ENCODE data around the gene CCDC197. TPM values are rescaled to one million over a fixed set of nuclear protein-coding genes. Genes with fewer than 3 reads are reported as not detected.

CCDC197 gene
- total RNA-seq, 4 donors from 2014 or later: not detected

DNA sequence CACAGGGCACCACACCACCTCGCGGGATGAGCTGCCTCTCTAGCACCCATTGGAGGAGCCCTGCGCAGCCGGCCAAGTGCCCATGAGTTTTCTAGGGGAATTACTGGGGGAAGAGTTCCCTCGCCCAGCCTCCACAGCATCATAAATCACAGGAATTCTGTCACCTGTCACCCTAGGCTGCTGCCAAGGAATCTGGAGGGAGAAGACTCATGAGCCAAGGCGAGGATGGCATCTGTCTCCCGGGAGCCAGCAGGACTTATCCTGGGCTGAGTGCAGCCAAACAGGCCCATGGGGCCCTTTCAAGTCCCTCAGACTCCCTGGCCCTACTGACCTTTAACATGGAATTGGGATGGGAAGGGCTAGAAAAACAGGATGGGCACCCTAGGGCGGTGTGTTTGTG is 21.2 kb downstream of the CCDC197 start:
- DNase-seq: no peak
- H3K36me3 ChIP-seq: no peaks in the 10 kb centered on the region
- H3K9me3 ChIP-seq: no peaks in the 10 kb centered on the region
- intact Hi-C loops (cut with DNase I; ENCODE audit: low total_unique reads): no loop called here
- H3K4me1 ChIP-seq: no peaks in the 10 kb centered on the region
- H3K27me3 ChIP-seq: no peaks in the 10 kb centered on the region
- no peak for TF ChIP-seq POLR2A (IDR thresholded peaks at IDR 0.05)
- TF ChIP-seq, protein P1, sequence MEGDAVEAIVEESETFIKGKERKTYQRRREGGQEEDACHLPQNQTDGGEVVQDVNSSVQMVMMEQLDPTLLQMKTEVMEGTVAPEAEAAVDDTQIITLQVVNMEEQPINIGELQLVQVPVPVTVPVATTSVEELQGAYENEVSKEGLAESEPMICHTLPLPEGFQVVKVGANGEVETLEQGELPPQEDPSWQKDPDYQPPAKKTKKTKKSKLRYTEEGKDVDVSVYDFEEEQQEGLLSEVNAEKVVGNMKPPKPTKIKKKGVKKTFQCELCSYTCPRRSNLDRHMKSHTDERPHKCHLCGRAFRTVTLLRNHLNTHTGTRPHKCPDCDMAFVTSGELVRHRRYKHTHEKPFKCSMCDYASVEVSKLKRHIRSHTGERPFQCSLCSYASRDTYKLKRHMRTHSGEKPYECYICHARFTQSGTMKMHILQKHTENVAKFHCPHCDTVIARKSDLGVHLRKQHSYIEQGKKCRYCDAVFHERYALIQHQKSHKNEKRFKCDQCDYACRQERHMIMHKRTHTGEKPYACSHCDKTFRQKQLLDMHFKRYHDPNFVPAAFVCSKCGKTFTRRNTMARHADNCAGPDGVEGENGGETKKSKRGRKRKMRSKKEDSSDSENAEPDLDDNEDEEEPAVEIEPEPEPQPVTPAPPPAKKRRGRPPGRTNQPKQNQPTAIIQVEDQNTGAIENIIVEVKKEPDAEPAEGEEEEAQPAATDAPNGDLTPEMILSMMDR (IDR thresholded peaks at IDR 0.05): no peak
- H3K27ac ChIP-seq: no peak overlapping the region
- no peak overlapping the region for H3K4me3 ChIP-seq

DNA sequence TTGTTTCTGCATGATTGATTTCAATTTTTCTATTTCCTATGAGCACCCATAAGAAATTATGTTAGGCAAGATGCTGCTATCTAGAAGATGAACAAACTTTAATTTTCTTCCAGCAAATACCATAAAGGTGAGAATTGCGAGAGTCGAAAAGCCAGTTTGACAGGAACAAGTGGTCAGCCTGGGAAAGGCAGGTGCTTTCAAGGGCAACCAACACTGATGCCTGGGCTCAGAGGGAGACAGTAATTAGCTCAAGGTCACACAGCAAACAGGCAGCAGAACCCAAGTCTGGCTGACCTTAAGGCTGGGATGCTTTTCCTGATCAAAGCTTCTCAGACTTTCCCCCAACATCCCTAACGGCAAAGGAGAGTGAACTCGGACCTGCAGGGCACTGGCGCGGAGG is 22.2 kb downstream of the CCDC197 start:
- TF ChIP-seq, protein P1 (IDR thresholded peaks at IDR 0.05): no peak
- H3K27ac ChIP-seq: no peak overlapping the region
- no peak for DNase-seq
- no peaks in the 10 kb centered on the region for H3K27me3 ChIP-seq
- H3K4me1 ChIP-seq: no peaks in the 10 kb centered on the region
- H3K36me3 ChIP-seq: no peaks in the 10 kb centered on the region
- no peak overlapping the region for H3K4me3 ChIP-seq
- H3K9me3 ChIP-seq: no peaks in the 10 kb centered on the region
- intact Hi-C loops (cut with DNase I; ENCODE audit: low total_unique reads): no loop called here

DNA sequence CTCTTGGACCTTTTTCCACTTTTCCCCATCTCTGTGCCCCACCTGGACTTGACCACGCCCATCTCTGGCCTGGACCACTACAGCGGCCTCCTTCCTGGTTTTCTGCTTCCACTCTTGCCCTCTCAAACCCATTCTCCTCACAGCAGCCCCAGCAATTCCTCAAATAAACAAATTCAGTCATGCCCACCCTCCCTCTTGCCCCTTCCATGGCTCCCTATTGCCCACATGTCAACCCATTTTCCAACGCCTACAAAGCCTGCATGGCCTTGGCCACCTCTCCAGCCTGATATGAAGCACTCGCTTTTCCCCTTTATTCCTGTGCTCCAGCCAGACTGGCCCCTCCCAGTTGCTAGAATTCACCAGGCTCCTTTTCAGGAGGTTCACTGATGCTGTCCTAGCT is 23.2 kb downstream of the CCDC197 start:
- no peaks in the 10 kb centered on the region for H3K36me3 ChIP-seq
- no peaks in the 10 kb centered on the region for H3K27me3 ChIP-seq
- H3K4me3 ChIP-seq: no peak overlapping the region
- H3K27ac ChIP-seq: no peak overlapping the region
- H3K4me1 ChIP-seq: no peaks in the 10 kb centered on the region
- intact Hi-C loops (cut with DNase I; ENCODE audit: low total_unique reads): no loop called here
- TF ChIP-seq, protein P1 (IDR thresholded peaks at IDR 0.05): no peak
- TF ChIP-seq POLR2A (IDR thresholded peaks at IDR 0.05): no peak
- no peaks in the 10 kb centered on the region for H3K9me3 ChIP-seq
- DNase-seq: no peak

DNA sequence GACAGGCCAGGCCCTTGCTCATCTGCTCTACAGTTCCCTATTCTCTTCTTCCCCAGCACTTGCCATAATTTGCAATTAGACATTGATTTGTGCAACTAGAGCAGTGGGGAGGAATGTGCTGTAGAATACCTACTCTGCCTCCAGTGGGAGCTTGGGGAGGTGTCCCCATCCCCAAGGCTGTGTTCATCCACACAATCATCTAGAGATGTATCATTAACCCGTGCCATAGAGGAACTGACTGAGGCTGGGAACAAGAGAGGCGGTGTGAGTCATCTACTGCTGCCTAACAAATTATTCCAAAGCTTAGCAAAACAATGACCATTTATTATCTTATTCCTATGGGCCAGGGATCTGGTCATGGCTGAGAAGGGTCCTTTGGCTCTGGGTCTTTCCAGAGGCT is 23.9 kb downstream of the CCDC197 start:
- no peak for TF ChIP-seq POLR2A (IDR thresholded peaks at IDR 0.05)
- TF ChIP-seq, protein P1 (IDR thresholded peaks at IDR 0.05): no peak
- Histone ChIP-seq H3K27me3 (no peaks in the 10 kb centered on the region), H3K4me1 (no peaks in the 10 kb centered on the region), H3K4me3 (no peak overlapping the region), H3K9me3 (no peaks in the 10 kb centered on the region), H3K27ac (no peak overlapping the region), H3K36me3 (no peaks in the 10 kb centered on the region)
- intact Hi-C loops (cut with DNase I; ENCODE audit: low total_unique reads): no loop called here
- no peak for DNase-seq

DNA sequence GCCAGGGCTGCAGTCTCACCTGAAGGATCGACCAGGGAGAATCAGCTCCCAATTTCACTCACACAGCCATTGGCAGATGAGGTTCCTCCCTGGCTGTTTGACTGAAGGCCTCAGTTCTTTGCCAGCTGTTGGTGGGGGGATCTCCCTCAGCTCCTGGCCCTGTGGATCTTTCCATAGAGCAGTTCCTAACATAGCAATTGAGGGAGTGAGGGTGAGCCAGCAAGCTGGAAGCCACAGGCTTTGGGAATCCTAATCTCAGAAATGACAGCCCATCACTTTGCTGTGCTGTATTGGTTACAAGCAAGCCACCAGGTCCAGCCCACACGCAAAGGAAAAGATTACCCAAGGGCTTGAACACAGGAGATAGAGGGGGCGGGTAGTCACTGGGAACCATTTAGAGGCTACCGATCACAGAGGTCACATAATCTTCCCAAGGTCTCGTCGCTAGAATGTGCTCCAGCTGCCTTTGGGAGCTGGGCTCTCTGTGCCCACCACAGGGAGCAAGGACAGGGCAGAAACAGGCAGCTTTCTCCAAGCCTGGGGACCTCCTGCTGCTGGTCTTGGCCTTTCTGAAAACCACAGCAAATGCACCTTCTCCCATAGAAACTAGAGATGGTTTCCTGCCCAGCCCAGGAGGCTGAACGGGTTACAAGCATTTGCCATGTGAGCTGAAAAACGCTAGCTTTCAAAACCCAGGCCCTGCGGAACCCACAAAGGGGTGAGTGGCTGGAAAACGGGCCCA is 24.5 kb downstream of the CCDC197 start:
- intact Hi-C loops (cut with DNase I; ENCODE audit: low total_unique reads): no loop called here
- H3K4me1 ChIP-seq: no peaks in the 10 kb centered on the region
- H3K36me3 ChIP-seq: no peaks in the 10 kb centered on the region
- TF ChIP-seq, protein P1 (IDR thresholded peaks at IDR 0.05): no peak
- no peak for TF ChIP-seq POLR2A (IDR thresholded peaks at IDR 0.05)
- no peak overlapping the region for H3K27ac ChIP-seq
- no peak for DNase-seq
- no peaks in the 10 kb centered on the region for H3K27me3 ChIP-seq
- H3K9me3 ChIP-seq: no peaks in the 10 kb centered on the region
- no peak overlapping the region for H3K4me3 ChIP-seq

Data from uterus (tissue), 4 donors.